ENCODE data around the gene HDLBP.

- TF ChIP-seq POLR2A (IDR thresholded peaks at IDR 0.05): no peak
- no peak for TF ChIP-seq POLR2AphosphoS5 (IDR thresholded peaks at IDR 0.05; ENCODE audit: insufficient read depth in 1 of 2, low read depth in 1 of 2)
Observed at GRCh38 chr2:241288324-241288888, 27.1 kb downstream of the HDLBP start.
